ENCODE measurements around the gene LCN12.

Gene LCN12

GRCh38 chr9:136962163-136962562 is 10.1 kb downstream of the LCN12 start:
- no peaks in the 10 kb centered on the region for H4K20me1 ChIP-seq (ENCODE audit: control insufficient read depth, insufficient read depth, low read depth, low read length)
- H3K36me3 ChIP-seq (ENCODE audit: control insufficient read depth, low read length) = no peaks in the 10 kb centered on the region
- H3K79me2 ChIP-seq (ENCODE audit: control insufficient read depth, low read length) = no peaks in the 10 kb centered on the region
- H3K27ac ChIP-seq (ENCODE audit: low read depth, low read length) = no peak overlapping the region
- H3K27me3 ChIP-seq (ENCODE audit: control insufficient read depth, low read length) = no peaks in the 10 kb centered on the region
- no peaks in the 10 kb centered on the region for H3K9me2 ChIP-seq (replicated peaks; ENCODE audit: control insufficient read depth, low read length)
- no peaks in the 10 kb centered on the region for H3K9me3 ChIP-seq (ENCODE audit: control insufficient read depth, insufficient read depth, low read length)
- H3F3A ChIP-seq (ENCODE audit: control insufficient read depth, insufficient read depth) = no peaks in the 10 kb centered on the region
- H3K4me2 ChIP-seq (ENCODE audit: low read length) = no peak overlapping the region
- H3K4me3 ChIP-seq (ENCODE audit: low read length) = no peak overlapping the region
- peaks cover 14% of the 10 kb centered on the region for H3K4me1 ChIP-seq (ENCODE audit: control insufficient read depth, low read length)
- no peak for TF ChIP-seq CTCF (IDR thresholded peaks at IDR 0.05; ENCODE audit: low read depth, low read length, poor library complexity, severe bottlenecking)
- TF ChIP-seq EZH2phosphoT487 (IDR thresholded peaks at IDR 0.05; ENCODE audit: borderline replicate concordance, low read length) = no peak

GRCh38 chr9:136962701-136963248 is 10.7 kb downstream of the LCN12 start:
- Histone ChIP-seq H3K9me2 (replicated peaks; ENCODE audit: control insufficient read depth, low read length) (no peaks in the 10 kb centered on the region), H4K20me1 (ENCODE audit: control insufficient read depth, insufficient read depth, low read depth, low read length) (no peaks in the 10 kb centered on the region), H3K36me3 (ENCODE audit: control insufficient read depth, low read length) (no peaks in the 10 kb centered on the region), H3K27ac (ENCODE audit: low read depth, low read length) (no peak overlapping the region), H3K79me2 (ENCODE audit: control insufficient read depth, low read length) (no peaks in the 10 kb centered on the region), H3K4me3 (ENCODE audit: low read length) (no peak overlapping the region), H3K4me2 (ENCODE audit: low read length) (no peak overlapping the region), H3K4me1 (ENCODE audit: control insufficient read depth, low read length) (peaks cover 14% of the 10 kb centered on the region), H3K9me3 (ENCODE audit: control insufficient read depth, insufficient read depth, low read length) (no peaks in the 10 kb centered on the region), H3K27me3 (ENCODE audit: control insufficient read depth, low read length) (no peaks in the 10 kb centered on the region), H3F3A (ENCODE audit: control insufficient read depth, insufficient read depth) (no peaks in the 10 kb centered on the region)
- TF ChIP-seq EZH2phosphoT487 (IDR thresholded peaks at IDR 0.05; ENCODE audit: borderline replicate concordance, low read length) (no peak), CTCF (IDR thresholded peaks at IDR 0.05; ENCODE audit: low read depth, low read length, poor library complexity, severe bottlenecking) (no peak)

- Histone ChIP-seq H3K27ac (ENCODE audit: low read depth, low read length) (no peak overlapping the region), H3K9me3 (ENCODE audit: control insufficient read depth, insufficient read depth, low read length) (no peaks in the 10 kb centered on the region), H3K36me3 (ENCODE audit: control insufficient read depth, low read length) (no peaks in the 10 kb centered on the region), H3K9me2 (replicated peaks; ENCODE audit: control insufficient read depth, low read length) (no peaks in the 10 kb centered on the region), H3K79me2 (ENCODE audit: control insufficient read depth, low read length) (no peaks in the 10 kb centered on the region), H3K4me1 (ENCODE audit: control insufficient read depth, low read length) (peaks cover 14% of the 10 kb centered on the region), H4K20me1 (ENCODE audit: control insufficient read depth, insufficient read depth, low read depth, low read length) (no peaks in the 10 kb centered on the region), H3F3A (ENCODE audit: control insufficient read depth, insufficient read depth) (no peaks in the 10 kb centered on the region), H3K4me2 (ENCODE audit: low read length) (no peak overlapping the region), H3K4me3 (ENCODE audit: low read length) (no peak overlapping the region), H3K27me3 (ENCODE audit: control insufficient read depth, low read length) (no peaks in the 10 kb centered on the region)
- TF ChIP-seq EZH2phosphoT487 (IDR thresholded peaks at IDR 0.05; ENCODE audit: borderline replicate concordance, low read length) (no peak), CTCF (IDR thresholded peaks at IDR 0.05; ENCODE audit: low read depth, low read length, poor library complexity, severe bottlenecking) (no peak)
Observed at GRCh38 chr9:136963341-136963740, 11.3 kb downstream of the LCN12 start.

Data from DOHH2 (cell line).